Endothelial cell of umbilical vein (primary cell): ENCODE results near the gene ZC3H15. TPM values are rescaled to one million over a fixed set of nuclear protein-coding genes. Genes with fewer than 3 reads are reported as not detected.
A peak's percentile ranks its signal among the peaks of the same experiment; 100 is the strongest.

ENCODE experiments used
- BruUV-seq: library from RNA; stranded (reverse); fragments of 400-500 nt; replicated peaks from 2 replicates; lab custom pipeline; 2021; lab: Mats Ljungman, UMichigan
- CTCF ChIA-PET: fragments of 300-600, 350-600 bp; sonication (Branson Sonifier 250); formaldehyde crosslinking; loops from one replicate; lab custom pipeline; 2021; ENCODE audit warnings: antibody characterized with exemption, inconsistent platforms; lab: Charles Lee
- POLR2A ChIA-PET: fragments of 300-600, 350-600 bp; sonication (Branson Sonifier 250); formaldehyde crosslinking; loops from one replicate; lab custom pipeline; 2021; ENCODE audit warnings: antibody characterized with exemption, inconsistent platforms; lab: Charles Lee
- DNase-seq: peaks from one replicate; pipeline ENCODE4 v3.0.0-alpha.2; 2011; ENCODE audit warnings: low read depth, low spot score
- FAIRE-seq: peaks from 2 replicates; lab custom pipeline; 2011; peaks lifted over from hg19 to GRCh38; lab: Jason Lieb, UNC
- H2AFZ ChIP-seq: 2 replicates; pipeline ENCODE4 v1.6.0; 2012; ENCODE audit warnings: low read depth, low read length, control low read depth, inconsistent platforms
- H3K27ac ChIP-seq: 2 replicates; pipeline ENCODE4 v1.5.1; 2011; ENCODE audit warnings: low read depth, mild to moderate bottlenecking, control low read depth, low read length, moderate library complexity; ENCODE audit not compliant: insufficient read depth
- H3K27me3 ChIP-seq, 2 experiments: 2 replicates each; pipeline versions ENCODE4 v1.6.0 to v1.6.1; 2011; ENCODE audit warnings: low read length in 2 of 2, mixed read lengths in 1 of 2; ENCODE audit not compliant: control insufficient read depth in 2 of 2, insufficient read depth in 2 of 2
- H3K36me3 ChIP-seq, 2 experiments: 2 replicates in 1 of 2; 3 replicates in 1 of 2; pipeline ENCODE4 v1.5.1; 2011; ENCODE audit warnings: low read length in 2 of 2, mild to moderate bottlenecking in 1 of 2, moderate library complexity in 1 of 2; ENCODE audit not compliant: control insufficient read depth in 2 of 2, insufficient read depth in 2 of 2; ENCODE audit errors: extremely low read depth in 1 of 2
- H3K4me1 ChIP-seq: 3 replicates; pipeline ENCODE4 v1.5.1; 2011; ENCODE audit warnings: mild to moderate bottlenecking, low read length; ENCODE audit not compliant: control insufficient read depth, insufficient read depth; ENCODE audit errors: extremely low read depth
- H3K4me2 ChIP-seq: 2 replicates; pipeline ENCODE4 v1.6.1; 2011; ENCODE audit warnings: low read length, control low read depth, mixed read lengths; ENCODE audit not compliant: insufficient read depth
- H3K4me3 ChIP-seq, 3 experiments: fragments of 200-600 bp in 1 of 3; sonication (generic), shearing (Covaris generic) in 1 of 3; replicated peaks in 1 of 3; 2 replicates each; pipeline ENCODE4 v1.5.1; 2011 to 2016; ENCODE audit warnings: control low read depth in 3 of 3, low read length in 3 of 3, mild to moderate bottlenecking in 2 of 3, inconsistent platforms in 1 of 3, low read depth in 1 of 3, moderate library complexity in 1 of 3; ENCODE audit not compliant: insufficient read depth in 1 of 3
- H3K79me2 ChIP-seq: 2 replicates; pipeline ENCODE4 v1.6.0; 2012; ENCODE audit warnings: low read length, inconsistent platforms; ENCODE audit not compliant: control insufficient read depth, insufficient read depth
- H3K9ac ChIP-seq: replicated peaks from 2 replicates; pipeline ENCODE3; 2011; ENCODE audit warnings: low read length, control low read depth; ENCODE audit not compliant: insufficient read depth; ENCODE audit errors: extremely low read depth
- H3K9me1 ChIP-seq: replicated peaks from 3 replicates; pipeline ENCODE4 v1.6.0; 2011; ENCODE audit warnings: mild to moderate bottlenecking, low read length; ENCODE audit not compliant: control insufficient read depth, insufficient read depth; ENCODE audit errors: extremely low read depth
- H3K9me3 ChIP-seq: replicated peaks from 2 replicates; pipeline ENCODE4 v1.5.1; 2012; ENCODE audit warnings: low read length, inconsistent platforms; ENCODE audit not compliant: control insufficient read depth, insufficient read depth
- H4K20me1 ChIP-seq: replicated peaks from 2 replicates; pipeline ENCODE3; 2011; ENCODE audit warnings: mild to moderate bottlenecking, low read length; ENCODE audit not compliant: control insufficient read depth, insufficient read depth; ENCODE audit errors: extremely low read depth
- CTCF ChIP-seq, 2 donors: IDR thresholded peaks; 1 replicate in 1 of 2; 2 replicates in 1 of 2; pipeline ENCODE4 v1.5.1; 2011; ENCODE audit warnings: low read length in 2 of 2, mild to moderate bottlenecking in 2 of 2, moderate library complexity in 2 of 2, control low read depth in 1 of 2, inconsistent platforms in 1 of 2, low read depth in 1 of 2; ENCODE audit not compliant: insufficient read depth in 1 of 2; ENCODE audit errors: extremely low read depth in 1 of 2
- FOS ChIP-seq: IDR thresholded peaks from 2 replicates; pipeline ENCODE4 v1.6.1; 2011; ENCODE audit warnings: mild to moderate bottlenecking, low read length, moderate library complexity, borderline replicate concordance; ENCODE audit not compliant: insufficient read depth
- MYC ChIP-seq: IDR thresholded peaks from one replicate; pipeline ENCODE4 v1.6.1; 2011; ENCODE audit warnings: mild to moderate bottlenecking, low read depth, low read length
- dilution Hi-C: fragments of 300-500 bp; cut with MboI; formaldehyde crosslinking; loops from one replicate; pipeline ENCODE4 v1.15.0; 2019; ENCODE audit warnings: low sequenced_read_pairs; ENCODE audit not compliant: extremely low pct_ligation_motif_present
- intact Hi-C: fragments of 100-400 bp; cut with micrococcal nuclease; formaldehyde crosslinking; loops from one replicate; pipeline ENCODE4 v1.10.0; 2022
- polyA plus RNA-seq, 4 experiments: library from polyadenylated mRNA; depleted of rRNA in 3 of 4; stranded (reverse) in 3 of 4; unstranded in 1 of 4; fragments of >200 nt; gene quantifications; 2 replicates each; pipeline versions ENCODE4 v1.2.1 to v1.2.3, GENCODE V29; 2011 to 2012; ENCODE audit warnings: missing spikeins in 1 of 4
- total RNA-seq: library from RNA; stranded (reverse); gene quantifications from 2 replicates; pipeline ENCODE4 v1.2.3, GENCODE V29; 2021

Gene ZC3H15
- total and polyA plus RNA-seq, 2 donors (not counting 3 experiments of a cell fraction or from before 2014, with no cell fraction given), result 24.1 to 65.1 TPM

DNA sequence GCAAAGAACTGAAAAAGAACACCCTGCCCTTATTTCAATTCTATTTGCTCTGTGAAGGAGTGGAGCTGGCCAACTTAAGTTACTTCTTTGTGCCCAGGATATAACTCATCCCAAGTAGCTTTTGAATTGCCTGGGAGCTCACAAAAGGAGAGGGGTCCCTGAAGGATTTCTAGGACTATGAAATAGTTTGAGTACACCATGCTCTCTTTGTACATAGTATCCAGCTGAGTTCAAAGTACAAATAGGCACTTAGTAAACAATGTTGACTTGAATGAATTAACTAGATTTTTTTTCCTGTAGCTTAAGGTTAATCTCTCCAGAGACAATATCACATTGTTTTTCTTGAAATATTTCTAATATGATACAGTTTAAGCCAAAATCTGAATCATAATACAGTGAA, 47.7 kb downstream of the ZC3H15 start:
- intact Hi-C loops, result loop anchor here (1.0 to 2.0 kb wide), 2 partner anchors 8 to 57 kb away; partner anchors contain the start of gene ITGAV
- DNase-seq, result peak; percentile 31

More for the DNA sequence above, 47.7 kb downstream of the ZC3H15 start:
- Histone ChIP-seq H3K27ac (peak overlapping the region; percentile 69), H2AFZ (no peak overlapping the region), H4K20me1 (no peaks in the 10 kb centered on the region), H3K4me3 (no peak overlapping the region), H3K4me1 (peaks cover 19% of the 10 kb centered on the region), H3K36me3 (no peaks in the 10 kb centered on the region), H3K79me2 (no peaks in the 10 kb centered on the region), H3K4me2 (no peak overlapping the region), H3K9me3 (no peaks in the 10 kb centered on the region), H3K9me1 (no peaks in the 10 kb centered on the region), H3K9ac (no peak overlapping the region), H3K27me3 (no peaks in the 10 kb centered on the region)
- CTCF ChIA-PET, result interaction anchor here (1.0 to 1.5 kb wide), 4 partner anchors 10 to 108 kb away, joined by 4 to 6 read pairs (median 5); no protein-coding TSS in a partner anchor
- no TSS peak for BruUV-seq
- TF ChIP-seq CTCF (IDR thresholded peaks at IDR 0.05; ENCODE audit: extremely low read depth in 1 of 2, insufficient read depth in 1 of 2, low read depth in 1 of 2, low read length in 2 of 2) (no peak), MYC (no peak), FOS (no peak)
- peak; percentile 4 for FAIRE-seq
- dilution Hi-C loops, result no loop called here
- POLR2A ChIA-PET, result no interaction called here
